Measurements from ENCODE around the gene TNPO1. TPM values are rescaled to one million over a fixed set of nuclear protein-coding genes. Genes with fewer than 3 reads are reported as not detected.

The TNPO1 gene
- total RNA-seq, 2 donors from 2014 or later, result 133 to 141 TPM

DNA sequence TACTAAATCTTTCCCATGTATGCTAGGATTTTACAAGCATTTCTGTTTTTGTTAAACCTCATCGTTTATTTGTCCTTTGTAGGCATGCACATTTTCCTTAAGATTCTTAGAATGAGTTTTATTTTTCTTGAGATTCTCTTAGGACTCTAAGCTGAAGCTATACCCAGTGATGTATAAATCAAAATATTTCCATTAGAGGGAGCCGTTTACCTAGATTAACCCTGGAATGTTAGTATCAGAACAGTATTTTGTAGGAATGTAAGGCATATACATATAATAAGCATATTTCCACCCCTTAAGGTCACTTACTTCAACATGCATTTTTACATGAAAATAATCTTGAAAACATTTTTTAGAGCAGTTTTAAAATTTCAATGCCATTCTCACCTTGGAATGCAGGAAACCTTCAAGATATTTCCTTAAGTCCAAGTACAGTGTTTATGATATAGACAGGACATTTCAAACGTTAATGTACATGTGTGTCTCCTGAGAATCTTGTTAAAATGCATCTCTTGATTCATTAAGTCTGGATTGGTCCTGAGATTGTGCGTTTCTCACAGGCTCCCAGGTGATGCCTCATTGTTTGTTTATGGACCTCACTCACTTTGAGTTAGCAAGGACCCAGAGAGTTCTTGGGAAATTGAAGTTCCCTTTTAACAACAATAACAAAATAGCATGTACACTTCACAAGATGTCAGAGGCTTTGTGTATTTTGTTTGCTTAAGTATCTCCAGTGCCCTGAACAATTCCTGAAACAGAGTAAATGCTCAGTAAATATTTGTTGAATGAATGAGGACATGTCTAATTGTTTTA, 104.4 kb downstream of the TNPO1 start:
- no peaks in the 10 kb centered on the region for H3K27me3 Mint-ChIP-seq (ENCODE audit: insufficient read depth)
- WGBS, 2 experiments (ENCODE audit: insufficient coverage in 1 of 2, insufficient read length in 1 of 2), result 43 to 61% methylated on average over 2 to 3 of the region's 4 CpGs
- H3K9me3 ChIP-seq (ENCODE audit: control insufficient read depth, low read length), result no peaks in the 10 kb centered on the region
- no peak overlapping the region for H3K4me3 ChIP-seq (ENCODE audit: low read length)
- TF ChIP-seq CTCF (conservative IDR thresholded peaks at IDR 0.05), result peak; percentile 65
- no peak overlapping the region for H3K27ac ChIP-seq (ENCODE audit: low read depth, low read length)
- H3K9ac ChIP-seq (ENCODE audit: extremely low read depth, low read length, poor library complexity, severe bottlenecking), result no peak overlapping the region
- peaks cover 10% of the 10 kb centered on the region for H3K9me3 Mint-ChIP-seq
- no peaks in the 10 kb centered on the region for H3K27me3 ChIP-seq (ENCODE audit: control insufficient read depth, insufficient read depth, low read length, poor library complexity, severe bottlenecking)
- H3K4me3 Mint-ChIP-seq, result no peak overlapping the region
- H3K4me1 ChIP-seq (ENCODE audit: control insufficient read depth, insufficient read depth, low read length), result no peaks in the 10 kb centered on the region
- H3K36me3 Mint-ChIP-seq (ENCODE audit: low read depth), result peaks cover 4% of the 10 kb centered on the region
- H3K27ac Mint-ChIP-seq, result no peak overlapping the region
- H3K36me3 ChIP-seq (ENCODE audit: control insufficient read depth, insufficient read depth, low read length), result no peaks in the 10 kb centered on the region
- no peaks in the 10 kb centered on the region for H3K4me1 Mint-ChIP-seq
- no peak for DNase-seq

DNA sequence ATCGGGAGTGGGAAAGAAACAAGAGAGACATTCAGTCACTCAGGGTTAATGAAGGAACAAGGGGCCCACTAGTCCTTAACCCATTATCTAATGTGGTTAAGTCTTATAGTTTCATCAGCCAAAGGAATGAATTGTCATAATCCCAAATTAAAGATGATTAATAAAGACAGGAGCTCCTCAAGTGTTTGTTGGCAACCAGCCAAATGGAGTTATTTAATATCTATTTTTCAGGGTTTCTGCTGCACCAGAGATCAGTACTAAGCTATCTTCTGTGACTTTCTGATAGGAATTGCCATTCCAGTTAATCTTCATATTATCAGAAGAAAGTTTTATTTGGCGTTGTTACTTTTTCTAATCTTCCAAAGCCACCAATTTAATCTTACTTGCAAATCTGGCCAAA, 105.4 kb downstream of the TNPO1 start:
- Histone ChIP-seq H3K9me3 (ENCODE audit: control insufficient read depth, low read length) (no peaks in the 10 kb centered on the region), H3K4me3 (ENCODE audit: low read length) (no peak overlapping the region), H3K9ac (ENCODE audit: extremely low read depth, low read length, poor library complexity, severe bottlenecking) (no peak overlapping the region), H3K4me1 (ENCODE audit: control insufficient read depth, insufficient read depth, low read length) (no peaks in the 10 kb centered on the region), H3K27me3 (ENCODE audit: control insufficient read depth, insufficient read depth, low read length, poor library complexity, severe bottlenecking) (no peaks in the 10 kb centered on the region), H3K36me3 (ENCODE audit: control insufficient read depth, insufficient read depth, low read length) (no peaks in the 10 kb centered on the region), H3K27ac (ENCODE audit: low read depth, low read length) (no peak overlapping the region)
- Mint-ChIP-seq H3K4me1 (no peaks in the 10 kb centered on the region), H3K27ac (no peak overlapping the region), H3K4me3 (no peak overlapping the region), H3K27me3 (ENCODE audit: insufficient read depth) (peaks cover 4% of the 10 kb centered on the region), H3K9me3 (peaks cover 17% of the 10 kb centered on the region), H3K36me3 (ENCODE audit: low read depth) (peaks cover 4% of the 10 kb centered on the region)
- 89 to 92% methylated on average over 1 to 2 of the region's 2 CpGs for WGBS, 2 experiments (ENCODE audit: insufficient coverage in 1 of 2, insufficient read length in 1 of 2)
- no peak for TF ChIP-seq CTCF (conservative IDR thresholded peaks at IDR 0.05)
- DNase-seq, result no peak

GRCh38 chr5:72922422-72922821, 106.0 kb downstream of the TNPO1 start:
- no peak for TF ChIP-seq CTCF (conservative IDR thresholded peaks at IDR 0.05)
- no peaks in the 10 kb centered on the region for H3K4me1 Mint-ChIP-seq

More at GRCh38 chr5:72922422-72922821, 106.0 kb downstream of the TNPO1 start:
- Histone ChIP-seq H3K9ac (ENCODE audit: extremely low read depth, low read length, poor library complexity, severe bottlenecking) (no peak overlapping the region), H3K4me3 (ENCODE audit: low read length) (no peak overlapping the region), H3K4me1 (ENCODE audit: control insufficient read depth, insufficient read depth, low read length) (no peaks in the 10 kb centered on the region), H3K36me3 (ENCODE audit: control insufficient read depth, insufficient read depth, low read length) (no peaks in the 10 kb centered on the region), H3K27me3 (ENCODE audit: control insufficient read depth, insufficient read depth, low read length, poor library complexity, severe bottlenecking) (no peaks in the 10 kb centered on the region), H3K27ac (ENCODE audit: low read depth, low read length) (no peak overlapping the region), H3K9me3 (ENCODE audit: control insufficient read depth, low read length) (no peaks in the 10 kb centered on the region)
- peaks cover 19% of the 10 kb centered on the region for H3K9me3 Mint-ChIP-seq
- H3K27ac Mint-ChIP-seq, result no peak overlapping the region
- DNase-seq, result no peak
- 100% methylated on average over 1 of the region's 1 CpG for WGBS, 2 experiments (ENCODE audit: insufficient coverage in 1 of 2, insufficient read length in 1 of 2)
- H3K27me3 Mint-ChIP-seq (ENCODE audit: insufficient read depth), result peaks cover 4% of the 10 kb centered on the region
- no peak overlapping the region for H3K4me3 Mint-ChIP-seq
- peaks cover 4% of the 10 kb centered on the region for H3K36me3 Mint-ChIP-seq (ENCODE audit: low read depth)

Data from endodermal cell (in vitro differentiated cells).